Activated gamma-delta T cell treated with anti-CD3 and anti-CD28 coated beads, Interleukin-2, amount 50 U/mL, for 16 hours (primary cell): Measurements from ENCODE around the gene KCNMA1.

Source experiments
- DNase-seq: peaks from one replicate; pipeline ENCODE4 v3.0.0-alpha.2; 2020; ENCODE audit warnings: low read depth

The KCNMA1 gene

GRCh38 chr10:77210645-77211044 lies 427.0 kb downstream of the KCNMA1 start:
- DNase-seq = no peak

GRCh38 chr10:77208684-77209256 lies 428.8 kb downstream of the KCNMA1 start:
- DNase-seq = no peak

- DNase-seq = no peak
These were observed 429.8 kb downstream of the KCNMA1 start for GRCh38 chr10:77207828-77208185.

DNA sequence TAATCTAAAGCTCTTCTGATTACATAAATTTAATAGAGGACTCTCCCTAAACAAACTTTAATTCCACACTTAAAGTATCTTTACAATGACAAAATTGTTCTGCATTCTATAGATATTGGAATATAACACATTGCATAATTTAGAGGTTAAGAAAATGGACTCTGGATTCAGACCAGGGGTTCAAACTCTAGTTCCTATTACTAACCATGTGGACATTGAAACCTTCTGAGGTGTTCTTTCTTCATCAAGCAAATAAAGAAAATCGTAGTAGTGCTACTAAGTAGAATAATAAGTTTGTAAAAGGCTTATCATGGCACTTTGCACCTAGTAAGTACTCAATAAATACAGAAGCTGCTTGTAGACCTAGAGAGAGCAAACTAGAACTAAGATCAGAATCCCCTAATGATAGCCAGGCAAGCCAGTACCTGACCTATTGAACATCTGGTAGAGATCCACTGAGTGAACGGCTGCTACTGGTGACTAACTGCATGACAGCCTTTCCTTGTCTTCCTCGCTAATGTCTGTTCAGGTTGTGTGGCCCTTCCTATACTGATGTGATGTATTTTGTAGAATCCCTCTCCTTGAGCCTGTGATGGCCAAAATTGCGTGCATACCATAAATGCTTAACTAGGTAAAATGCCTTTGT lies 430.3 kb downstream of the KCNMA1 start:
- DNase-seq = no peak

DNA sequence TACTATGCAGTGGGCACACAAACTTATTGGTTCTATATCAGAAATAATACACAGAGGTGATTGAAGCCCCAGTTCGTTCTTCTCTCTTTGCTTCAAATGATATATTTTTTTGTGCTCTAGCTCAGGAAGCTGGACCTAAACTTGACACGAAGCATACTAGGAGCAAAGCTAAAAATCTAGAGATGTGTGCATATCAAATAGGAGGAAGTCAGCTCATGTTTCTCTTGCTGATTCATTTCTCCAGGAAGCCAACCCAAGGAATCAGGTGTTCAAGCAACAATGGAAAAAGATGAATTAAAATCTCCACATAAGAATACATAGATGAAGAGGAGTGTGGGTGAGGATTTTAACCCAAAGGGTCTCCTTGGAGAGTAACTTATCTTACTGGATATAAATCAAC lies 432.5 kb downstream of the KCNMA1 start:
- DNase-seq = no peak

- DNase-seq = no peak
These were observed 433.4 kb downstream of the KCNMA1 start for GRCh38 chr10:77204171-77204570.

GRCh38 chr10:77202857-77203256 lies 434.8 kb downstream of the KCNMA1 start:
- no peak for DNase-seq

GRCh38 chr10:77201135-77202106 lies 436.2 kb downstream of the KCNMA1 start:
- no peak for DNase-seq

DNA sequence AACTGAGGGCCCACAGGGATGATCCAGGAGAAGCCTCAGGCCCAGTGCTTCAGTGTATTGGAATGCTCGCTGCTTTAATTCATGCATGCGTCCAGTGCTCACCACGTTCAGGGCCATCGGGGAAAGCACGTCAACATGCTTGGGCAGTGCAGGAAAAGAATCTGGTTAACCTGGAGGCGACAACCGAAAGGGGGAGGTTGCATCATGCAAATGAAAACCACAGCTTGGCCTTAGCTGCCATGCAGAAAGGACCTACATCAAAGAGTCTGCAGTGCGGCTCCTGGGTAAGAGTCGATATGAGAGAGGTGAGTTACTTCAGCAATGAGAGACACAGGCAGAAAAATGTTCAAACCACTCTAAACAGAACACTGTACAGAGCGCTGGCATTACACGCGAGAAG lies 440.1 kb downstream of the KCNMA1 start:
- DNase-seq = no peak

- DNase-seq = no peak
These were observed 441.0 kb downstream of the KCNMA1 start for GRCh38 chr10:77196614-77197013.

DNA sequence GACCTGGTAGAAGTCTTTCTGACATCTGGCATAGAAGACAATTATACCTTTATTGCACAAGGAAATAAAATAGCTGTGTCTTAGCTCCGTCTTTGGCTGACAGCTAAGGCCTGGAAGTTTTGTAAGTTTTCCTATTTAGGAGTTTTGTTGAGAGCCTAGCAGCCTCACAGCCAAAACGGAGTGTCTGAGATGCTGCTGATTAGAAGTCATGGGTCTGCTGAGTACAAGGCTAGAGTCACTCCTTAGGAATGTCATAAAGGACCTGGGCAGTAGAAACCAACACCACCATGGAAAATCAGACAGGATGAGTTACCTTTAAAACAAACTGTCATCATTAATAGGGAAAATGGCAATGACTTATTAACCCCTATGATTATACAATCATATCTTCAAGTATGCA lies 442.5 kb downstream of the KCNMA1 start:
- no peak for DNase-seq

DNA sequence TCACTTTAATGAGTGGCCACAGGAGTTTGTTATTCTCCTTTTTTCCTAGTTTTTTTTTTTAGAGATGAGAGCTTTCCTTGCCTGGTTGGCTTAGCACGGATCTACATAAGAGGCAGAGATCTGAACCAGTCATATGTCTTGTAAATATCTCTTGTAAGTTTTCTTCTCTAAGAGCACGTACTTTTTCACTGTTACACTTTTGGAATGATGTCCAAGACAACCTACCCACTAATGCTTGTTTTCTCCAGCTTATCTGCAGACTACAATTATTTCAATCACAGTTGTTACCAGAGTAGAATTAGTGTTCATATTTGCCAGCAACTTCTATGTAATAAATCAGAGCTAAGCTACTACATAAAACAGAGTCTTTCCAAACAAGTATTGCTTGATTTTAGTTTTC lies 444.6 kb downstream of the KCNMA1 start:
- no peak for DNase-seq

DNA sequence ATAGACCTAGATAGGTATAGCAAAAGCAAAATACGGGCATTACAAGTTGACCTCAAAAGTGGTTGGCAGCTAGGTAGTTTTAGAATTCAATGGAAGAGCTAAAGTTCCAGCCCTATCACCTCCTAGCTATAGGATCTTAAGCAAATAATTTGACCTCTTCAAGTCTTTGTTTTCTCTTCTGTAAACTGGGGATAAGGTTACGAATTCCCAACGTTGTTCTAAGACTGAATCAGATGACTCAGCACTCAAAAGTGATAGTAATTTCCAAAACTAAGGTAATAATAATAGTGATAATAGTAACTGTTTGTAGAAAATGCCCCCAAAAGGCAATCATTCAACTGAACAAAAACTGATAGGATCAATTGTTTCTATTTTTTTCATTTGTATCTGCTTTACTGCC lies 445.2 kb downstream of the KCNMA1 start:
- DNase-seq = no peak

DNA sequence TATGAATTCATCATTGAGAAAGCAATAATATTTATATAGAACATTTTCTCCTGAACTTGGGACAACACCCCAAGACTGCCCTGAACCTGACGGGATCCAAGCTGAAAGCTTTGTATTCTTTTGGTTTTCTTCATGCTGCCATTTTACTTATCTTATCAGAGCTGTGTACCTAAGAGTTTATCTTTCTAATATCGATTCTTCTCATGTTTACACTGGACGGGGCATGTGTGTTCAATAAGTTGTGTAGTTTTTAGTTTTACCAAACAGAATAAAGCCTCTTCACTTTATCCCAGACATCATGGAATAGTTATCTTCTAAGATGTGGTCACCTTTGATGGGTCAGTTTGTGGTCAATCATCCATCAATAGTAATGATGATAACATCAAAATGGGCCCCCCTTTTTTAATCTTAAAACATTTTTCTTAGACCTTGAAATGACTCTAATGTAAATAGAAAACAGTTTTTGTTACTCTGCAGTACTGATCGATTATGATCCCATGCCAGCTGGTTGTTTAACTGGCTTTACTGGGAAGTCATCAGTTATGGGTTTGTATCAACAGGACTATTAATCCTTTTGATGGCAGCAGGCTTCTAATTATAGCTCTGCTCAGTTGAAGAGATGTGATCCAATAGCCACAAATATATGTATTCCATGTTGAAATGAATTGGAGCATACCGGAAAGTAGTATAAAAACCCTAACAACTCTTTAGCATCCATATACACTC lies 446.1 kb downstream of the KCNMA1 start:
- DNase-seq = no peak

DNA sequence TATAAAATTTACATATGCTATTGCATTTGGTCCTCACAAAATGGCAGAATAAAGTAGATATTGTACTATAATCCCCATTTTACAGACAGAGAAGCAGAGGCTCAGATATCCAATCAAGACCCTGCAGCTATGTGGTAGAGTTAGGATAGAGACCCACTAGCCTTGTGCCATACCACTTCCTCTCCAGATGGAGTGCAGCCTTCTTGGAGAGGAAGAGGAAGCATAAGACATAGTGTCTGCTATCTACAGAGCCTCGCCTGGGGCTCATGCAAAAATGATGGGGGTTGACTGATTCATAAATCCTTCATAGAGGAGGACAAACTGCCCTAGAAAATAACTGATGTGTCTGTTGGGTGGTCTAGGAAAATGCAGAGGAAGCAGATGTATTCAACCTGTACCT lies 447.3 kb downstream of the KCNMA1 start:
- no peak for DNase-seq

- DNase-seq = no peak
These were observed 448.1 kb downstream of the KCNMA1 start for GRCh38 chr10:77189520-77189919.

DNA sequence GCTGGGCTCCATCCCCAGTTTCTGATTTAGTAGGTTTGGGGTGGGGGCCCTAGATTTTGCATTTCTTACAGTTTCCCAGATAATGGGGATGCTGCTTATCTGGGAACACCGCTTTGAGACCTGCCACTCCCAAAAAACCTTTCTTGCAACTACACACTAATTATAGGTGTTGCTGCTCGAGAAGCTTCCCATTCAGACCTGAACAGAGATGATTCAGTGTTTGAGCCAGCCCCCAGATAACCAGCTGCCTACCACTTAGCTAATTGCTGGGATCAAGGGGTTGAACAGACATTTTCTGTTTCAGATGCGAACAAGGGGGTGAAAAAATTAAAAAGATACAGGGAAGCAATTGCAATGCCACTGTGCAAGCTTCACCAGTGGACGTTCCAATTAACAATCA lies 448.5 kb downstream of the KCNMA1 start:
- DNase-seq = no peak

- DNase-seq = no peak
These were observed 449.1 kb downstream of the KCNMA1 start for GRCh38 chr10:77188521-77188920.

DNA sequence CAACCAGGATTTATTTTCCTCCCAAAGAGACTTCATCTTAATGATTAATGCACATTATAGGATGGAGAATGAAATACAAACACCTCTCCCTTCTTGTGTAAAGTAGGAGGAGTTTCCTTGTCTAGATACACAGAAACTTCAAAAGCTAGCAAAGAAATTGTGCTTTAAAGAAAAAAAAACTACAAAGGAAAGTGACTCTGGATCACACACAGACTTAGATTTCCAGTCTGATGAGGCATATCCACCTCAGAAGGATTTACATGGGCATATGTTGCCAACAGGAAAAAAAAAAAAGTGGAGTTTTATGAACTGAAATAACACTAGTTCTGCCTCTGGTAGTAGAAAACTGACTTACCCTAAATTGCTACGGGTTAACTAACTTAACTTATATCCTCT lies 449.6 kb downstream of the KCNMA1 start:
- no peak for DNase-seq

DNA sequence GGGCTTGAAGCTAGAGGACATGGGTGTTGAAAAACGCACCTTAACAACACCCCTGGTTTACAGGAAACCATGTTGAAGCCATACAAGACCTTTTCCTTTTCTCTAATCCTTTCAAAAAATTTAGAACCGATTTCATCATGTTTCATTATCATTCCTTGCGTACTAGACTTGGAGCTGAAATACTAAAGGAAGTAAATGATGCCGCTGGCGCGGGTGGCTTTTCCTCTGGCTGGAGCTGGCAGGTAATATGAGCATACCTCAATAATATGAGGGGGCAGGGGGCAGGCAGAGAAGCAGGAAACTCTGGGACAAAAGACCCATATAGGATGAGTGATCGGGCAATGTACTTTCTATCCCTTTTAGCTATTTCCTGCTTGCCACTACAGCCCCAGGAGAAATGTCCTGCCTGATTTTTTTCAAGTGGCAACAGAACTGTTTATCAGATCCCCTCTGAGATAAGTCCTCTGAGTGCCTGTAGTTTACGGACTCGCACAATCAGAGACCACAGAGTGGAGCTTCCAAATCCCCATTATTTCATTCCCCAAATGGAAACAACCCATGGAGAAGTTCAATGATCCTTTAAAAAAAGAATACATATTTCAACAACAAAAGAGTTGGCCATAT lies 450.1 kb downstream of the KCNMA1 start:
- DNase-seq = no peak

GRCh38 chr10:77186936-77187335 lies 450.7 kb downstream of the KCNMA1 start:
- DNase-seq = no peak

GRCh38 chr10:77185696-77186095 lies 451.9 kb downstream of the KCNMA1 start:
- no peak for DNase-seq
